ENCODE measurements around the gene CARM1. TPM values are rescaled to one million over a fixed set of nuclear protein-coding genes. Genes with fewer than 3 reads are reported as not detected.
A peak's percentile ranks its signal among the peaks of the same experiment; 100 is the strongest.

The CARM1 gene
- total and polyA plus RNA-seq, 2 of the 13 experiments (the other 11 are each of a cell fraction or from before 2014, with no cell fraction given) = 27.6 to 55.8 TPM

GRCh38 chr19:10928563-10929401 is 57.4 kb downstream of the CARM1 start, which contains the start of the genes TIMM29 and YIPF2 (continued):
- TF ChIP-seq ZNF362 (CRISPR knock-in tag; IDR thresholded peaks at IDR 0.05; ENCODE audit: borderline replicate concordance) = no peak; the same call in 1 of the 2 replicates
- TF ChIP-seq AKAP8 (CRISPR knock-in tag; IDR thresholded peaks at IDR 0.05) = peak; percentile 54; the same call in 1 of the 2 replicates
- TF ChIP-seq RARA (CRISPR knock-in tag; IDR thresholded peaks at IDR 0.05) = peak; percentile 27; the same call in 1 of the 2 replicates
- TF ChIP-seq ZNF777 (CRISPR knock-in tag; IDR thresholded peaks at IDR 0.05) = peak; percentile 90
- peak; percentile 81 for TF ChIP-seq ZNF740 (CRISPR knock-in tag; IDR thresholded peaks at IDR 0.05)
- TF ChIP-seq FOXM1 (CRISPR knock-in tag; IDR thresholded peaks at IDR 0.05) = no peak
- TF ChIP-seq ZXDC (CRISPR knock-in tag; IDR thresholded peaks at IDR 0.05) = no peak
- TF ChIP-seq ZNF282 (IDR thresholded peaks at IDR 0.05; ENCODE audit: partially characterized antibody) = no peak
- TF ChIP-seq RELA (CRISPR knock-in tag; IDR thresholded peaks at IDR 0.05) = no peak
- TF ChIP-seq MLX (CRISPR knock-in tag; IDR thresholded peaks at IDR 0.05) = no peak
- peak; percentile 83 for TF ChIP-seq MEIS2 (CRISPR knock-in tag; IDR thresholded peaks at IDR 0.05)
- no peak for TF ChIP-seq PITX1 (CRISPR knock-in tag; IDR thresholded peaks at IDR 0.05)
- no peak for TF ChIP-seq ZNF678 (CRISPR knock-in tag; IDR thresholded peaks at IDR 0.05)
- no peak for TF ChIP-seq ZNF136 (CRISPR knock-in tag; IDR thresholded peaks at IDR 0.05; ENCODE audit: low read depth)
- no peak for TF ChIP-seq ZNF691 (CRISPR knock-in tag; IDR thresholded peaks at IDR 0.05; ENCODE audit: borderline replicate concordance, low read depth)
- TF ChIP-seq ZBTB49 (CRISPR knock-in tag; IDR thresholded peaks at IDR 0.05; ENCODE audit: borderline replicate concordance) = no peak
- no peak for TF ChIP-seq PREB (CRISPR knock-in tag; IDR thresholded peaks at IDR 0.05)
- TF ChIP-seq SP1 (IDR thresholded peaks at IDR 0.05) = no peak
- peak; percentile 25; the same call in 1 of the 2 replicates for TF ChIP-seq SP1 (CRISPR knock-in tag; IDR thresholded peaks at IDR 0.05)
- no peak; the same call in 1 of the 2 replicates for TF ChIP-seq SIX4 (CRISPR knock-in tag; IDR thresholded peaks at IDR 0.05)
